GM18868 (cell line): Measurements from ENCODE around the gene NT5DC1.

Source experiments
- ATAC-seq: cut with Tn5 transposase; IDR thresholded peaks from one replicate; pipeline ENCODE4 v1.9.1; 2021; ENCODE audit warnings: mild to moderate bottlenecking, moderate library complexity; ENCODE audit not compliant: unreplicated experiment

Gene NT5DC1

GRCh38 chr6:116100419-116101301 is at the start of gene NT5DC1:
Gene NT5DC1, plus strand, starts transcription at chr6:116100853. Its CDS starts 78 bp downstream, at chr6:116100931.
- ATAC-seq, result peak; percentile 83

- ATAC-seq, result no peak
These were observed 49.4 kb upstream of the NT5DC1 start for GRCh38 chr6:116051244-116051643.

GRCh38 chr6:116055513-116055912 is 45.1 kb upstream of the NT5DC1 start:
- ATAC-seq, result no peak

- no peak for ATAC-seq
These were observed 42.9 kb upstream of the NT5DC1 start for GRCh38 chr6:116057766-116058165.

- peak; percentile 88 for ATAC-seq
These were observed 40.7 kb upstream of the NT5DC1 start for GRCh38 chr6:116059713-116060571.

- no peak for ATAC-seq
These were observed 39.9 kb upstream of the NT5DC1 start, which contains the start of gene FRK for GRCh38 chr6:116060572-116061283. Gene FRK, minus strand, starts transcription at chr6:116060891. Its CDS starts 580 bp downstream, at chr6:116060311.

GRCh38 chr6:116062496-116062895 is 38.2 kb upstream of the NT5DC1 start:
- peak; percentile 45 for ATAC-seq

GRCh38 chr6:116064666-116065065 is 36.0 kb upstream of the NT5DC1 start:
- ATAC-seq, result no peak

- no peak for ATAC-seq
These were observed 33.9 kb upstream of the NT5DC1 start for GRCh38 chr6:116066789-116067188.

DNA sequence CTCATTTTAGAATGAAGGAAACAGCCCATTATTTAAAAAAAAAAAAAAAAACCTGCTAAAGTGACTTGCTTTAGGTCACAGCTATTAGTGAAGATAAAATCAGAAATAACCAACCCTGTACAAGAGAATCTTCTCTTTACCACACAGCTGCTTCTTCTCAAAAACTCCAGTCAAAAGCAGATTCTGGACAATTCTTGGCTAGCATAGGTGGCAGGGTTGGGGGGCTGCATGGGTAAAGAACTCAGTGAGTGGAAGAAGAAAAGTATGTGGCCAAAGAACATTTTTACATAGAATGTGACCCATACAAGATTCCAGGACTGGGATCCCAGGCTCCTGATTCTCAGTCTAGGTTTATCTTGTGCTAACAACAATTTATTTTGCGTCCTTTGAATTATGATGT is 30.6 kb upstream of the NT5DC1 start:
- no peak for ATAC-seq

GRCh38 chr6:116070616-116071389 is 29.9 kb upstream of the NT5DC1 start:
- peak; percentile 78 for ATAC-seq

- no peak for ATAC-seq
These were observed 28.3 kb upstream of the NT5DC1 start for GRCh38 chr6:116072368-116072767.

GRCh38 chr6:116073765-116074440 is 26.8 kb upstream of the NT5DC1 start:
- ATAC-seq, result peak; percentile 32

- no peak for ATAC-seq
These were observed 25.8 kb upstream of the NT5DC1 start for GRCh38 chr6:116074732-116075390.

GRCh38 chr6:116078522-116078921 is 22.1 kb upstream of the NT5DC1 start:
- ATAC-seq, result no peak

DNA sequence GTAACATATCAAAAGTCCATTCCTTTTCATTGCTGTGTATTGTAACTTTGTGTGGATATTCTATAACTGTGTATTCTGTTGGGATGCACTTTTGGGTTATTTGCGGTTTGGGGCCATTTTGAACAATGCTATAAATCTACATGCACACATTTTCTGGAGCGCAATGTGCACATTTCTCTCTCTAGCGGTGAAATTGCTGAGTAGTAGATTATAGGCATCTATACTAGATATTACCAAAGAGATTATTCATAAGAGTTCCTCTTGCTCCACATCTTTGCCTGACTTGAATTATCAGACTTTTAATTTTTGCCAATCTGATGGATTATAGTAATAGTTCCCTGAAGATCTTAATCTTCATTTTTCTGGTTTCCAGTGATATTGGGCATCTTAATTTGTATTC is 21.7 kb upstream of the NT5DC1 start:
- no peak for ATAC-seq

DNA sequence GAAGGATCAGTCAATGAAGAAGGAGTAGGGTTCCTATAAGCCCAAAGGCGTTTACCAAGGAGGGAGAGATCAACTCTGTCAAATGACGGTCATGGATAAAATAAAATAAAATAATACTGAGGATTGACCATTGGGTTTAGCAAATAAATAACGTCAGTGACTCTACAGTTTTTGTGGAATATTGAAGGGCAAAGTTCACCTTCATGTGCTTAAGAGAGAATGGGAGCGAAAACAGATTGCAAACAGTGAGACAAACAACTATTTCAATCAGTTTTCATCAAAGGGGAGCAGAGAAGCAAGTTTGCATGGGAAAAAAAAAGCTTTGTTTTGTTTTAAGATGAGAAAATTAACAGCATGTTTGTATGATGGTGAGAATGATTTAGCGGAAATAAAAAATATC is 17.6 kb upstream of the NT5DC1 start:
- no peak for ATAC-seq

- ATAC-seq, result no peak
These were observed 16.4 kb upstream of the NT5DC1 start for GRCh38 chr6:116084284-116084683.

DNA sequence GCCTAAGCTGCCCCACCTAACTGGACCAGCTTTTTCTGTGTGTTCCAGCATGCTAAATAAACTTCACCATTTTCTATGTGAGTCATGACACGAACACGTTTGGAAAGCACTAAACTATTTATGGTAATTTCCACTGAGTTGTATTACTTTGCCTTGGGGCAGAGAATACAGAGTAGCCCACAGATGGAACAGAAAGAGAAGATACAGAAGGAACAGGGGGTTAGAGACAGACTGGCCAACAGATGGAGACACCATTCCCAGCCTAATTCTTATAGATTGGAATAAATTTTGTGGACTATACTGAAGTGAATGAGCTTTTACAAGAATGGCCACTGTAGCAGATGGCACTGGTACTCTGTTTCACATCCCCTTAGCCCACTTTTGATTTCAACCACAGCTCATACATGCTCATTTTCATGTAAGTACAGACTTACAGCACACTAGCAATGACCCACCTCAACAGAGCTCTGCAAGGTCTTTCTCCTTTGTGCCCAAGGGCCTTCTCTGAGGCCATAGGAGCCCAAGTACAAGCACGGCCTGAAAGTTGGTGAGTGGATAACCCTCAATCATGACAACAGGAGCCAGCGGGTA is 13.1 kb upstream of the NT5DC1 start:
- peak; percentile 89 for ATAC-seq
